Measurements from ENCODE around the gene APBB2. TPM values are rescaled to one million over a fixed set of nuclear protein-coding genes. Genes with fewer than 3 reads are reported as not detected.

The APBB2 gene
- total and polyA plus RNA-seq, 2 donors (not counting 1 experiment from before 2014, with no cell fraction given), result 4.4 to 15.8 TPM

DNA sequence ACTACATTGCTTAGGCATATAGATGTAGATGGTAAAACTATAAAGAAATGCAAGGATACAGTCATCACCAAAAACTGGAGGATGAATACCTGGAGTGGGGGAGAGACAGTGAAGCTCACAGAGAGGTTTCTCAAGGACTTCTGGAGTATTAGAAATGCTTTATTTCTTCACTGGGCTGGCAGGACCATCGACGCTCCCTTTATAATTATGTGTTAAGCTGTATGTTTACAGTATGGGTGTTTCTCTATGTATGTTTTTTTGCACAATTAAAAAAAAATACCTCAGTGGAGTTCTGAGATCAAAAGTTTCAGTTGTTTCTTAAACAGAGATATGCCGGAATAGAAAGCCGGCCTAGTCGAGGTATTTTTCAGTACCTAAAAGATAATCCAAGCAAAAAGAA, 263.3 kb downstream of the APBB2 start:
- Mint-ChIP-seq H3K27me3 (no peaks in the 10 kb centered on the region), H3K9me3 (ENCODE audit: insufficient read depth) (no peaks in the 10 kb centered on the region), H3K4me1 (no peaks in the 10 kb centered on the region), H3K4me3 (no peak overlapping the region), H3K27ac (no peak overlapping the region)
- Histone ChIP-seq H2AFZ (ENCODE audit: insufficient read depth, low read depth, low read length, poor library complexity, severe bottlenecking) (no peak overlapping the region), H3K79me2 (ENCODE audit: control insufficient read depth, insufficient read depth, low read length) (no peaks in the 10 kb centered on the region), H3K27ac (ENCODE audit: low read length in 2 of 2) (no peak overlapping the region), H3K27me3 (replicated peaks in 1 of 4; ENCODE audit: control extremely low read depth in 1 of 4, control insufficient read depth in 3 of 4, insufficient read depth in 4 of 4, low read length in 3 of 4) (no peaks in the 10 kb centered on the region), H3K9ac (ENCODE audit: low read length) (no peak overlapping the region), H4K20me1 (ENCODE audit: control insufficient read depth, insufficient read depth, low read length, poor library complexity, severe bottlenecking) (no peaks in the 10 kb centered on the region), H3K36me3 (replicated peaks in 1 of 2; ENCODE audit: control extremely low read depth in 1 of 2, control insufficient read depth in 1 of 2, extremely low read depth in 1 of 2, insufficient read depth in 2 of 2, low read length in 1 of 2) (no peaks in the 10 kb centered on the region), H3K4me2 (replicated peaks; ENCODE audit: low read depth, low read length, poor library complexity, severe bottlenecking) (no peak overlapping the region), H3K9me3 (ENCODE audit: control extremely low read depth in 1 of 3, control insufficient read depth in 2 of 3, insufficient read depth in 1 of 3, low read length in 2 of 3) (no peaks in the 10 kb centered on the region), H3K4me3 (ENCODE audit: control extremely low read depth in 1 of 5, extremely low read depth in 1 of 5, insufficient read depth in 1 of 5, low read depth in 2 of 5, low read length in 4 of 5) (no peak overlapping the region), H3K4me1 (ENCODE audit: control insufficient read depth in 2 of 2, insufficient read depth in 2 of 2, low read length in 2 of 2) (no peaks in the 10 kb centered on the region)
- DNase-seq (no peak), ATAC-seq (ENCODE audit: low read depth) (no peak)
- POLR2A ChIA-PET, result no interaction called here
- intact Hi-C loops (cut with micrococcal nuclease), result no loop called here
- CTCF ChIA-PET, result no interaction called here
- no peak for TF ChIP-seq EZH2 (IDR thresholded peaks at IDR 0.05; ENCODE audit: borderline replicate concordance, insufficient read depth, low read depth, low read length, poor library complexity, severe bottlenecking)
- TF ChIP-seq, protein P1, sequence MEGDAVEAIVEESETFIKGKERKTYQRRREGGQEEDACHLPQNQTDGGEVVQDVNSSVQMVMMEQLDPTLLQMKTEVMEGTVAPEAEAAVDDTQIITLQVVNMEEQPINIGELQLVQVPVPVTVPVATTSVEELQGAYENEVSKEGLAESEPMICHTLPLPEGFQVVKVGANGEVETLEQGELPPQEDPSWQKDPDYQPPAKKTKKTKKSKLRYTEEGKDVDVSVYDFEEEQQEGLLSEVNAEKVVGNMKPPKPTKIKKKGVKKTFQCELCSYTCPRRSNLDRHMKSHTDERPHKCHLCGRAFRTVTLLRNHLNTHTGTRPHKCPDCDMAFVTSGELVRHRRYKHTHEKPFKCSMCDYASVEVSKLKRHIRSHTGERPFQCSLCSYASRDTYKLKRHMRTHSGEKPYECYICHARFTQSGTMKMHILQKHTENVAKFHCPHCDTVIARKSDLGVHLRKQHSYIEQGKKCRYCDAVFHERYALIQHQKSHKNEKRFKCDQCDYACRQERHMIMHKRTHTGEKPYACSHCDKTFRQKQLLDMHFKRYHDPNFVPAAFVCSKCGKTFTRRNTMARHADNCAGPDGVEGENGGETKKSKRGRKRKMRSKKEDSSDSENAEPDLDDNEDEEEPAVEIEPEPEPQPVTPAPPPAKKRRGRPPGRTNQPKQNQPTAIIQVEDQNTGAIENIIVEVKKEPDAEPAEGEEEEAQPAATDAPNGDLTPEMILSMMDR (IDR thresholded peaks at IDR 0.05), result no peak
- WGBS (ENCODE audit: insufficient coverage), result 100% methylated on average over 3 of the region's 5 CpGs

DNA sequence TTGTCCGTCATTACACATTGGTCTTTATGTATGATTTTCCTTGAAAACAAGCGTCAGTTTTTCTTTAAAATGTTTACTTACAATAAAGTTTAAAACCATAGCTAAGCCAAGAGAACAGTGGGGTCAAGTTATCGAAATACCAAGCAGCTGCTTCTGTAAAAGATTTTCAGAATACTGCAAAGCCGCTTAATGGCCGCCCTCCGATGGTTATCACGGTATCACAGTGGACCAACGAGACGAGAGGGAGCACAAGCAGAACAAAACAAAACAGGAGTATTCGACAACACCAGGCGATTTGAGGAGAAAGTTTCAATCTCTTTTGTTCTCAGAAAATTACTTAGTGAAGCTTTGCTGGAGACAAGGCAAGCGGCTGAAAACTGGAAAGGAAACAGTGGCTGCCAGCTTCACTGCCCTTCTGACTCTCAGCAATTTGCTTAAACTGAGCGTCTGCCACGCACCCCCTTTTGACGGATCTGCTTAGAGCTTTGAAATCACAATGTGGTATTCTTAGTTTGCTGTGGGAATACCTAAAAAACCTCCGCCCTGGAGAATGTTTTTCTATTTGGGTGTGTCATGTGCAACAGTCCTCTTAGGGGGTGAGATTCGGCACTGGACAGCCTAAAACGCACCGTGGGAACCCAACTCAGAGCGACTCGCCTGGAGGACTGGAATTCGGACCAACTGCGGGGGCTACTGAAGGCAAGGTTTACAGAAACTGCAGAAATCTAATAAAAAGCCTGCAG, 264.8 kb downstream of the APBB2 start:
- Histone ChIP-seq H3K4me3 (ENCODE audit: control extremely low read depth in 1 of 5, extremely low read depth in 1 of 5, insufficient read depth in 1 of 5, low read depth in 2 of 5, low read length in 4 of 5) (no peak overlapping the region), H3K36me3 (replicated peaks in 1 of 2; ENCODE audit: control extremely low read depth in 1 of 2, control insufficient read depth in 1 of 2, extremely low read depth in 1 of 2, insufficient read depth in 2 of 2, low read length in 1 of 2) (no peaks in the 10 kb centered on the region), H3K27ac (ENCODE audit: low read length in 2 of 2) (no peak overlapping the region), H3K27me3 (replicated peaks in 1 of 4; ENCODE audit: control extremely low read depth in 1 of 4, control insufficient read depth in 3 of 4, insufficient read depth in 4 of 4, low read length in 3 of 4) (peaks cover 0 to 2% (median 0%) of the 10 kb centered on the region in 4 experiments), H2AFZ (ENCODE audit: insufficient read depth, low read depth, low read length, poor library complexity, severe bottlenecking) (no peak overlapping the region), H3K4me1 (ENCODE audit: control insufficient read depth in 2 of 2, insufficient read depth in 2 of 2, low read length in 2 of 2) (no peaks in the 10 kb centered on the region), H3K4me2 (replicated peaks; ENCODE audit: low read depth, low read length, poor library complexity, severe bottlenecking) (no peak overlapping the region), H4K20me1 (ENCODE audit: control insufficient read depth, insufficient read depth, low read length, poor library complexity, severe bottlenecking) (no peaks in the 10 kb centered on the region), H3K9me3 (ENCODE audit: control extremely low read depth in 1 of 3, control insufficient read depth in 2 of 3, insufficient read depth in 1 of 3, low read length in 2 of 3) (no peaks in the 10 kb centered on the region), H3K79me2 (ENCODE audit: control insufficient read depth, insufficient read depth, low read length) (no peaks in the 10 kb centered on the region), H3K9ac (ENCODE audit: low read length) (no peak overlapping the region)
- Mint-ChIP-seq H3K4me3 (no peak overlapping the region), H3K4me1 (no peaks in the 10 kb centered on the region), H3K27me3 (no peaks in the 10 kb centered on the region), H3K9me3 (ENCODE audit: insufficient read depth) (no peaks in the 10 kb centered on the region), H3K27ac (no peak overlapping the region)
- TF ChIP-seq, protein P1 (IDR thresholded peaks at IDR 0.05), result no peak
- no peak for TF ChIP-seq EZH2 (IDR thresholded peaks at IDR 0.05; ENCODE audit: borderline replicate concordance, insufficient read depth, low read depth, low read length, poor library complexity, severe bottlenecking)
- ATAC-seq (ENCODE audit: low read depth) (no peak), DNase-seq (no peak)
- ChIA-PET CTCF (interaction anchor here (0.9 kb wide), 1 partner anchor 22 kb away, joined by 3 read pairs; no protein-coding TSS in a partner anchor), POLR2A (no interaction called here)
- 94% methylated on average over 17 of the region's 23 CpGs for WGBS (ENCODE audit: insufficient coverage)
- intact Hi-C loops (cut with micrococcal nuclease), result no loop called here
